SK-N-SH treated with all-trans-retinoic acid at 6 μM for 48 hours (cell line): ENCODE results near the gene BTF3L4.

Source experiments
- BACH2 ChIP-seq: fragments of 250-450 bp; sonication (Bioruptor Pico); IDR thresholded peaks from 2 replicates; pipeline ENCODE4 v1.9.0; 2021; ENCODE audit warnings: mild to moderate bottlenecking, borderline replicate concordance
- ESRRG ChIP-seq: fragments of 250-450 bp; sonication (Bioruptor Pico); IDR thresholded peaks from 2 replicates; pipeline ENCODE4 v1.6.1; 2021; ENCODE audit warnings: mild to moderate bottlenecking
- GLIS3 ChIP-seq: fragments of 250-450 bp; sonication (Bioruptor Pico); IDR thresholded peaks from 2 replicates; pipeline ENCODE4 v1.5.0; 2020; ENCODE audit warnings: mild to moderate bottlenecking, moderate library complexity
- PATZ1 ChIP-seq: fragments of 250-450 bp; sonication (Bioruptor Pico); IDR thresholded peaks from 2 replicates; pipeline ENCODE4 v1.8.0; 2020; ENCODE audit warnings: mild to moderate bottlenecking, moderate library complexity, borderline replicate concordance
- SNAI2 ChIP-seq: fragments of 250-450 bp; sonication (Bioruptor Pico); IDR thresholded peaks from 2 replicates; pipeline ENCODE4 v1.5.0; 2020; ENCODE audit warnings: mild to moderate bottlenecking, moderate library complexity
- TOX ChIP-seq: fragments of 250-450 bp; sonication (Bioruptor Pico); IDR thresholded peaks from 2 replicates; pipeline ENCODE4 v1.8.0; 2021; ENCODE audit warnings: mild to moderate bottlenecking, moderate library complexity, borderline replicate concordance
- TF ChIP-seq, protein P1 (sequence below): fragments of 250-450 bp; sonication (Bioruptor Pico); IDR thresholded peaks from 2 replicates; pipeline ENCODE4 v1.5.1; 2021; ENCODE audit warnings: mild to moderate bottlenecking, moderate library complexity

DNA sequence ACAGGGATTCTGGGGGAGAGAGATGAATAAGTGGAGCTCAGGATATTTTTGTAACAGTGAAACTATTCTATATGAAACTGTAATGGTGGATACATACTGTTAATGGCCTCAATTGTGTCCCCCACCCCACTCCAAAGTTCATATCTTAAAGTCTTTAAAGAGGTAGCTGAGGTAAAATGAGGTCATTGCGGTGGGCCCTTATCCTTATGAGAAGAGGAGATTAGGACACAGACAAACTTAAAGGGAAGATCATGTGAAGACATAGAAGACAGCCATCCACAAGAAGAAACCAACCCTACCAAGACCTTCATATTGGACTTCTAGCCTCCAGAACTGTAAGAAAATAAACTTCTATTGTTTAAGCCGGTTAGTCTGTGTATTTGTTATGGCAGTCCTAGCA, 10.9 kb upstream of the BTF3L4 start:
- no peak for TF ChIP-seq ESRRG
- no peak for TF ChIP-seq PATZ1 (CRISPR knock-in tag)
- TF ChIP-seq BACH2 (CRISPR knock-in tag) = no peak
- no peak for TF ChIP-seq GLIS3 (CRISPR knock-in tag)
- TF ChIP-seq SNAI2 (CRISPR knock-in tag) = no peak
- TF ChIP-seq, protein P1, sequence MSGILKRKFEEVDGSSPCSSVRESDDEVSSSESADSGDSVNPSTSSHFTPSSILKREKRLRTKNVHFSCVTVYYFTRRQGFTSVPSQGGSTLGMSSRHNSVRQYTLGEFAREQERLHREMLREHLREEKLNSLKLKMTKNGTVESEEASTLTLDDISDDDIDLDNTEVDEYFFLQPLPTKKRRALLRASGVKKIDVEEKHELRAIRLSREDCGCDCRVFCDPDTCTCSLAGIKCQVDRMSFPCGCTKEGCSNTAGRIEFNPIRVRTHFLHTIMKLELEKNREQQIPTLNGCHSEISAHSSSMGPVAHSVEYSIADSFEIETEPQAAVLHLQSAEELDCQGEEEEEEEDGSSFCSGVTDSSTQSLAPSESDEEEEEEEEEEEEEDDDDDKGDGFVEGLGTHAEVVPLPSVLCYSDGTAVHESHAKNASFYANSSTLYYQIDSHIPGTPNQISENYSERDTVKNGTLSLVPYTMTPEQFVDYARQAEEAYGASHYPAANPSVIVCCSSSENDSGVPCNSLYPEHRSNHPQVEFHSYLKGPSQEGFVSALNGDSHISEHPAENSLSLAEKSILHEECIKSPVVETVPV (CRISPR knock-in tag) = no peak
- TF ChIP-seq TOX (CRISPR knock-in tag) = no peak
